PC-3 (cell line): ENCODE data around the gene APOL1.

Source experiments
- CTCF ChIP-seq: fragments of 300-600 bp; sonication (generic); conservative IDR thresholded peaks from 2 replicates; pipeline ENCODE4 v1.5.1; 2017; ENCODE audit warnings: antibody characterized with exemption, low read depth, mild to moderate bottlenecking, low read length
- EZH2 ChIP-seq: fragments of 300-600 bp; sonication (generic); IDR thresholded peaks from one replicate; pipeline ENCODE4 v1.6.1; 2017; ENCODE audit warnings: antibody characterized with exemption, mild to moderate bottlenecking, low read length; ENCODE audit not compliant: unreplicated experiment
- EZH2phosphoT487 ChIP-seq: fragments of 300-600 bp; sonication (generic); IDR thresholded peaks from 2 replicates; pipeline ENCODE4 v1.6.1; 2018; ENCODE audit warnings: mild to moderate bottlenecking, antibody characterized with exemption, low read length, borderline replicate concordance

GRCh38 chr22:36213586-36213985 is 39.3 kb upstream of the APOL1 start:
- TF ChIP-seq CTCF: no peak
- no peak for TF ChIP-seq EZH2phosphoT487
- no peak for TF ChIP-seq EZH2
